ENCODE measurements around the gene KLHL26. TPM values are rescaled to one million over a fixed set of nuclear protein-coding genes. Genes with fewer than 3 reads are reported as not detected.

KLHL26 gene
- total and polyA plus RNA-seq, 9 of the 15 experiments (the other 6 are each of a cell fraction or from before 2014, with no cell fraction given), result 0.13 to 13.3 (median 1.4) TPM

DNA sequence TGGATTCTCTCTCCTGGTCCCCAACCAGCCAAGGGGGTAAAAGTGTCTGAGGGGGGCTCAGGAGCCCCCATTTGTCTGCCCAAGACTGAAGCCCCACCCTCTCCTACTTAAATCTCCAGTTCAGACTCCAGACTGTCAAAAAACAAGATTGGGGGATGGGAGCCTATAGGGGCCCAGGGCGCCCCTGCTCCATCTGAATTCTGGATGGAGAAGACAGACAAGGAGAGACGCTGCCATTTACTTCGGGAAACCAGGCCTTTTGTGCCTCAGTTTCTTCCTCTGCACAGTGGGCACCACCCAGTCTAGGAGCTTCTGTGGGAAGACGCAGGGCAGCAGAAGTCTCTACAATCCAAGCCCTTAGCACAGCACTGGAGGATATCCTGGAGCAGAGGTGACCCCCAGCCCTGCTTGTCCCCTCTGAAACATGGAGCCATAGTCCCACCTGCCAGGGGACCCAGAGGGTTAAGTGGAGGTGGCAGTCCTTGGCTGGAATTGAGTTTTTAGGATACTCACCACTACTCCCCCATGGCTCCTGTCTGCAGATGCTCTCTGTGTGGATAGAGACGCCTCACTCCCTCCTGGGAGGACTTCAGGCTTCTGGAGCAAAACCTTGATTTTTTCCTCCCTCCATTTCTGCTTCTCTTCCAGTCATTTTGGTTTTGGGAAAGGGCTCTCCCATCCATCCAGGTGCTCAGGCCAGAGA, 28.6 kb upstream of the KLHL26 start (continued):
- TF ChIP-seq, protein P1, sequence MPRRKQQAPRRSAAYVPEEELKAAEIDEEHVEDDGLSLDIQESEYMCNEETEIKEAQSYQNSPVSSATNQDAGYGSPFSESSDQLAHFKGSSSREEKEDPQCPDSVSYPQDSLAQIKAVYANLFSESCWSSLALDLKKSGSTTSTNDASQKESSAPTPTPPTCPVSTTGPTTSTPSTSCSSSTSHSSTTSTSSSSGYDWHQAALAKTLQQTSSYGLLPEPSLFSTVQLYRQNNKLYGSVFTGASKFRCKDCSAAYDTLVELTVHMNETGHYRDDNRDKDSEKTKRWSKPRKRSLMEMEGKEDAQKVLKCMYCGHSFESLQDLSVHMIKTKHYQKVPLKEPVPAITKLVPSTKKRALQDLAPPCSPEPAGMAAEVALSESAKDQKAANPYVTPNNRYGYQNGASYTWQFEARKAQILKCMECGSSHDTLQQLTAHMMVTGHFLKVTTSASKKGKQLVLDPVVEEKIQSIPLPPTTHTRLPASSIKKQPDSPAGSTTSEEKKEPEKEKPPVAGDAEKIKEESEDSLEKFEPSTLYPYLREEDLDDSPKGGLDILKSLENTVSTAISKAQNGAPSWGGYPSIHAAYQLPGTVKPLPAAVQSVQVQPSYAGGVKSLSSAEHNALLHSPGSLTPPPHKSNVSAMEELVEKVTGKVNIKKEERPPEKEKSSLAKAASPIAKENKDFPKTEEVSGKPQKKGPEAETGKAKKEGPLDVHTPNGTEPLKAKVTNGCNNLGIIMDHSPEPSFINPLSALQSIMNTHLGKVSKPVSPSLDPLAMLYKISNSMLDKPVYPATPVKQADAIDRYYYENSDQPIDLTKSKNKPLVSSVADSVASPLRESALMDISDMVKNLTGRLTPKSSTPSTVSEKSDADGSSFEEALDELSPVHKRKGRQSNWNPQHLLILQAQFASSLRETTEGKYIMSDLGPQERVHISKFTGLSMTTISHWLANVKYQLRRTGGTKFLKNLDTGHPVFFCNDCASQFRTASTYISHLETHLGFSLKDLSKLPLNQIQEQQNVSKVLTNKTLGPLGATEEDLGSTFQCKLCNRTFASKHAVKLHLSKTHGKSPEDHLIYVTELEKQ (CRISPR knock-in tag; IDR thresholded peaks at IDR 0.05), result no peak
- no peak for TF ChIP-seq FOS (IDR thresholded peaks at IDR 0.05; ENCODE audit: extremely low read depth, insufficient read length)
- TF ChIP-seq, protein P2, sequence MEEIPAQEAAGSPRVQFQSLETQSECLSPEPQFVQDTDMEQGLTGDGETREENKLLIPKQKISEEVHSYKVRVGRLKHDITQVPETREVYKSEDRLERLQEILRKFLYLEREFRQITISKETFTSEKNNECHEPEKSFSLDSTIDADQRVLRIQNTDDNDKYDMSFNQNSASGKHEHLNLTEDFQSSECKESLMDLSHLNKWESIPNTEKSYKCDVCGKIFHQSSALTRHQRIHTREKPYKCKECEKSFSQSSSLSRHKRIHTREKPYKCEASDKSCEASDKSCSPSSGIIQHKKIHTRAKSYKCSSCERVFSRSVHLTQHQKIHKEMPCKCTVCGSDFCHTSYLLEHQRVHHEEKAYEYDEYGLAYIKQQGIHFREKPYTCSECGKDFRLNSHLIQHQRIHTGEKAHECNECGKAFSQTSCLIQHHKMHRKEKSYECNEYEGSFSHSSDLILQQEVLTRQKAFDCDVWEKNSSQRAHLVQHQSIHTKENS (CRISPR knock-in tag; IDR thresholded peaks at IDR 0.05), result no peak
